ENCODE results near the gene CENPU. TPM values are rescaled to one million over a fixed set of nuclear protein-coding genes. Genes with fewer than 3 reads are reported as not detected.

CENPU gene
- total and polyA plus RNA-seq, 2 of the 8 experiments (the other 6 are each of a cell fraction or from before 2014, with no cell fraction given) = 32.1 to 122 TPM

DNA sequence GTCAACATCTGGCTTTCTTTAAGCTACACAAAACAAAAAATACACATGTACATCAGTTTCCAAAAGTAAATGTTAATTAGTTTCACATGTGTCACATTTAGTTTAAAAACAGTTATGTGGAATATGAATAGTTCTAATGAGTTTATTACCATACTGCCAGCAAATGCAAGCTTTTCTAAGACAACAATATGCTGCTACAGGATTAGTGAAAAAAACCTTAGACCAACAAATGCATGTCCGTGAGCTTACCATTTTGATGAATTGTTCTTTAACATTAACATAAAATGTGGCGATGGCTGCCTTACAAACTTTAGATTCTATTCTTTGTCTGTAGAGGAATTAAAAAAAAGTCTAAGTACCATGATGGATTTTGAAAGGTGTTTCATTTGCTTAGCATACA is 31.8 kb downstream of the CENPU start (continued):
- TF ChIP-seq SRF (IDR thresholded peaks at IDR 0.05; ENCODE audit: low read depth, low read length) (no peak), RXRA (IDR thresholded peaks at IDR 0.05; ENCODE audit: insufficient read depth, low read depth, low read length) (no peak), SIX5 (IDR thresholded peaks at IDR 0.05; ENCODE audit: low read depth, low read length) (no peak), TCF12 (IDR thresholded peaks at IDR 0.05; ENCODE audit: low read depth, low read length) (no peak), SUZ12 (IDR thresholded peaks at IDR 0.05; ENCODE audit: low read length) (no peak), CEBPB (IDR thresholded peaks at IDR 0.05; ENCODE audit: low read depth, low read length) (no peak), SP2 (IDR thresholded peaks at IDR 0.05; ENCODE audit: low read length) (no peak), BRCA1 (IDR thresholded peaks at IDR 0.05; ENCODE audit: low read depth, low read length) (no peak)

All from H1 (cell line).